Medulla oblongata (tissue), 1 donor: ENCODE data around the gene PNPLA8.
A peak's percentile ranks its signal among the peaks of the same experiment; 100 is the strongest.
"Not testable (repeated sequence)": the region's sequence is repeated elsewhere in the genome, so short reads cannot be mapped to it uniquely, and the experiment has no call there.

ENCODE experiments used
- DNase-seq: peaks from one replicate; pipeline ENCODE4 v3.0.0-alpha.2; 2015; ENCODE audit errors: extremely low spot score

PNPLA8 gene

DNA sequence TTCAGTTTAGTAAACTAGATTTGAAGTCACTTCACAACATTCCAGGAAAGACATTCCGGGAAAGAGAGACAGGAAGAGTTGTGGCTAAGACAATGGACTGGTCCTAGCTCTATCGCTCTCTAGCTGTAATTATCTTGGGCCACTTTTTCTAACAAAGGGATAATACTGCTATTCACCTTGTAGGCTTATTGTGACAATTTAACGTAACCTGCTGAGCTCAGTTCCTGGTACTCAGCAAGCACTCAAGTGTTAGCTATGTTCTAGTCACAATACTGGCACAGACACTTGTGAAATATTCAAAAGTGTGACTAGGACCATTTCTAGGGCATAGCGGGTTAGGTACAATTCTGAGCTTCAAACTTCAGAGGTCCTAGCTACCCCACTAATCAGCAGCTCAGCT lies 57.7 kb downstream of the PNPLA8 start:
- DNase-seq = no peak

GRCh38 chr7:108467391-108467790 lies 58.5 kb downstream of the PNPLA8 start:
- DNase-seq = no peak

GRCh38 chr7:108466322-108466721 lies 59.6 kb downstream of the PNPLA8 start:
- DNase-seq = not testable (repeated sequence)

GRCh38 chr7:108464743-108465142 lies 61.2 kb downstream of the PNPLA8 start:
- DNase-seq = no peak

DNA sequence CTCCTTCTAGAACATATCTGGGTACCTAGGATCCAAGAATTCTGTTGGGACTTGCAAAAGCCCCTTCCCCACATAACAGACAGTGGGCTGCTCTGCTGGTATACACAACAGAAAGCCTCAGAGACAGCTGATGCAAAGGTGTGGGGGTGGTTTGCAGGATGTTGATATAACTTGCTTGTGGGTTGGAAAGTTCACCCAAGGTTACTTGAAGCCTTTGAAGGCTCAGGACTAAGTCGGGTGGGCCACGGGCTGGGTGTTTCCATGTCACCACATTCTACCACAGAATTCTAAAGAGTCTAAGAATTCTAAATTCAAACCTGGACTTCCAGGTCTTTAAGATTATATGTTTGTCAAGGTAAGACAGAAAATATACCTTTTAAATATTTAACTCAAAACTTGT lies 62.3 kb downstream of the PNPLA8 start:
- no peak for DNase-seq

DNA sequence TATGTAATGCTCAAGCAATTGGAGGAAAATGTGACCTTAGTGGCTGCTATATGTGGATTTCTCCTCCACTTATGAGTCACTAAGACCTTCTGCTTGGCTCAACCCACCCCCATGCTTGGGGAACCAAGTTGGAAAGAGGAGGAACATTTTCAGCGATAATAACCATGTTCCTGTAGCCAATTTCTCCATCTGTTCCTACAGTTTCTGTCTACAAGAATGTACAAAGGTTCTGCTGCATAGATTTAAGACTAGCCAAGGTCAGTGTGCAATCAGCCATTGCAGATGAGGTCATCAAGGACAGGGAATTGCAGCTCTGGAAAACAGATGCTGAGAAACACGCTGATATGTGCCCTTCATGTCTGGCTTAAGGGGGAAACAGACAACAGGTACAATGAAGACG lies 64.1 kb downstream of the PNPLA8 start:
- DNase-seq = no peak

GRCh38 chr7:108460964-108461363 lies 65.0 kb downstream of the PNPLA8 start:
- no peak for DNase-seq

- peak; percentile 59 for DNase-seq
Measured at GRCh38 chr7:108459922-108460551, 65.9 kb downstream of the PNPLA8 start.

- no peak for DNase-seq
Measured at GRCh38 chr7:108457871-108458270, 68.1 kb downstream of the PNPLA8 start.

GRCh38 chr7:108456845-108457540 lies 68.9 kb downstream of the PNPLA8 start:
- DNase-seq = no peak

- DNase-seq = peak; percentile 66
Measured at GRCh38 chr7:108455998-108456677, 69.8 kb downstream of the PNPLA8 start, which contains the start of gene NRCAM. TSS of gene NRCAM (minus strand) at chr7:108456436. CDS start at chr7:108240064, 216,372 bp downstream.

- no peak for DNase-seq
Measured at GRCh38 chr7:108455551-108455997, 70.4 kb downstream of the PNPLA8 start.

GRCh38 chr7:108454674-108455550 lies 71.0 kb downstream of the PNPLA8 start:
- DNase-seq = peak; percentile 38

- DNase-seq = no peak
Measured at GRCh38 chr7:108454317-108454673, 71.6 kb downstream of the PNPLA8 start.

DNA sequence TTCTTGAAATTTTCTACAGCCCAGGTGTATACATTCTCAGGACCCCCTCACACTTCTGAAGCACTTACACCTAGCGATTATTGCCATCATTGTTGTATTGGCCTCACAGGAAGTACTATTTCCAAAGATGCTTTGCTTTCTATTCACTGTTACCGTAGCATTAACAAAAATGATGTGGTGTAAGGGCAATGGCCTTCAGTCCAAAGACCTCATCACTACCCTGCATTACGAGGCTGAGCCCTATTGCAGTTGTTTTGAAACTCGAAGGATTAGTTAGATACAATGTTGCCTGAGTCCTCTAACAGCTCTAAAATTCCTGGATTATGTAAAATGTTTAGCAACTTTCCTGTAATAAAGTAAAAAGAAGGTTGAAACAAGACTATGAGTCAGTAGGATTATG lies 72.6 kb downstream of the PNPLA8 start:
- no peak for DNase-seq

DNA sequence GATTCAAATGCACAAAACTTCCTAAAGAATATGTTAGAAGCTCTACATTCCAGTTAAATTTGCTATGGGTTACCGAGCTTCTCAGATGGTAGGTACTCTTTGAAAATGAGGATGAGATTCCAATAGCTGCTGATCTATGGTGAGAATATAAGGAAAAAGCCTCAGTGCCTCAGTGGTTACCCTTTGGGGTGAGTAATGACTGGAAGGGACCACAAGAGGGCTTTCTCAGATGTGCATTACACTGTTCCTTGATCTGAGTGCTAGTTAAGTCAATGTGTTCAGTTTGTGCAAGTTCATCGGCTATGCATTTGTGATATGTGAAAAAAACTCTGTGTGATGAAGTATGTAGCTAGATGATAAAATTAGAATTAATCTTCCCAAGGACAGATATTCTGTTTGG lies 73.2 kb downstream of the PNPLA8 start:
- peak; percentile 47 for DNase-seq

DNA sequence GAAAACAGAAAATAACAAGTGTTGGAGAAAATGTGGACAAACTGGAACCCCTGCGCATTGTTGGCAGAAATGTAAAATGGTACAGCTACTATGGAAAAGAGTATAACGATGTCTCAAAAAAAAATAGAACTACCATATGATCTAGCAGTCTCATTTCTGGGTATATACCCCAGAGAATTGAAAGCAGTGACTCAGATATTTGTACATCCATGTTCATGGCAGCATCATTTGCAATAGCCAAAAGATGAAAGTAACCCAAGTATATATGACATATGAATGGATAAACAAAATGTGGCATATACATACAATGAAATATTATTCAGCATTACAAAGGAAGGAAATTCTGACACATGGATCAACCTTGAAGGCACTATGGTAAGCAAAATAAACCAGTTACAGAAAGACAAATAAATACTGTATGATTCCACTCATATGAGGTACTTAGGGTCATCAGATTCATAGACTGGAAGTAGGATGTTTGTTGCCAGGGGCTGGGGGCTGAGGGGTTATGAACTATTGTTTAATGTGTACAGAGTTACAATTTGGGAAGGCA lies 74.6 kb downstream of the PNPLA8 start:
- DNase-seq = no peak

GRCh38 chr7:108450160-108450559 lies 75.8 kb downstream of the PNPLA8 start:
- DNase-seq = no peak

GRCh38 chr7:108449521-108449920 lies 76.4 kb downstream of the PNPLA8 start:
- no peak for DNase-seq

GRCh38 chr7:108448584-108449505 lies 77.1 kb downstream of the PNPLA8 start:
- DNase-seq = peak; percentile 44
